Measurements from ENCODE around the gene TCF12. TPM values are rescaled to one million over a fixed set of nuclear protein-coding genes. Genes with fewer than 3 reads are reported as not detected.
"Not testable (repeated sequence)": the region's sequence is repeated elsewhere in the genome, so short reads cannot be mapped to it uniquely, and the experiment has no call there.

TCF12 gene
- total RNA-seq, 4 donors from 2014 or later: 93.9 to 165 (median 111) TPM

DNA sequence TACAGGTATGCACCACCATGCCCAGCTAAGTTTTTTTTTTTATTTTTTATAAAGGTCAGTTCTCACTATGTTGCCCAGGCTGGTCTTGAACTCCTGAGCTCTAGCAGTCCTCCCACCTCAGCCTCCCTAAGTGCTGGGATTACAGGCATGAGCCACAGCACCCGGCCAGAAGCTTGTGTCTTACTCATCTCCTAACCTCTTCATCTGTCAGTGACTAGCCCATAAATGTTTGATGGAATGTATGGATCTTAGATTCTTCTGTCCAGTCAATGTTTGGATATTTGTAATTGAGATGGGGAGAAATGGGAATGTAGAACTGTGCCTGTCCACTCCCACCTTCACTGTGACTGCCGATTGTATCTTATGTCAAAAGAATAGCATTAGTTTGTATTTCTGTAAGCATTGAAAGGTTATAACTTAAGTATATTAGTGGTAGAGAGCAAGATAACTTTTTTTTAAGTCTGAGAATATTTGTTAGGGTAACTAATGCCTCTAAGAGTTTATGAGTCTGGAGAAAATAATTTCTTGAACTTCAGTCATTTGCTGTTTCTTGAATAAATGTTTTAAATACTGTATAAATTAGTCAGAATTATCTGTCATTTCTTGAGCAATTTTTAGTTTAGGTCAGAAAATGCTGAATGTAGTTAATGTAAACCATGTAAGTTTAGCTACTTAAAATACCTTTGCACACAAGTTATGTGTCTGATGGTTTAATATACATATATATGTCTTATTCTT, 242.5 kb downstream of the TCF12 start:
- ATAC-seq (ENCODE audit: low FRiP score): no peak
- TF ChIP-seq, protein P1, sequence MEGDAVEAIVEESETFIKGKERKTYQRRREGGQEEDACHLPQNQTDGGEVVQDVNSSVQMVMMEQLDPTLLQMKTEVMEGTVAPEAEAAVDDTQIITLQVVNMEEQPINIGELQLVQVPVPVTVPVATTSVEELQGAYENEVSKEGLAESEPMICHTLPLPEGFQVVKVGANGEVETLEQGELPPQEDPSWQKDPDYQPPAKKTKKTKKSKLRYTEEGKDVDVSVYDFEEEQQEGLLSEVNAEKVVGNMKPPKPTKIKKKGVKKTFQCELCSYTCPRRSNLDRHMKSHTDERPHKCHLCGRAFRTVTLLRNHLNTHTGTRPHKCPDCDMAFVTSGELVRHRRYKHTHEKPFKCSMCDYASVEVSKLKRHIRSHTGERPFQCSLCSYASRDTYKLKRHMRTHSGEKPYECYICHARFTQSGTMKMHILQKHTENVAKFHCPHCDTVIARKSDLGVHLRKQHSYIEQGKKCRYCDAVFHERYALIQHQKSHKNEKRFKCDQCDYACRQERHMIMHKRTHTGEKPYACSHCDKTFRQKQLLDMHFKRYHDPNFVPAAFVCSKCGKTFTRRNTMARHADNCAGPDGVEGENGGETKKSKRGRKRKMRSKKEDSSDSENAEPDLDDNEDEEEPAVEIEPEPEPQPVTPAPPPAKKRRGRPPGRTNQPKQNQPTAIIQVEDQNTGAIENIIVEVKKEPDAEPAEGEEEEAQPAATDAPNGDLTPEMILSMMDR (IDR thresholded peaks at IDR 0.05): no peak
- DNase-seq (ENCODE audit: low spot score): no peak

DNA sequence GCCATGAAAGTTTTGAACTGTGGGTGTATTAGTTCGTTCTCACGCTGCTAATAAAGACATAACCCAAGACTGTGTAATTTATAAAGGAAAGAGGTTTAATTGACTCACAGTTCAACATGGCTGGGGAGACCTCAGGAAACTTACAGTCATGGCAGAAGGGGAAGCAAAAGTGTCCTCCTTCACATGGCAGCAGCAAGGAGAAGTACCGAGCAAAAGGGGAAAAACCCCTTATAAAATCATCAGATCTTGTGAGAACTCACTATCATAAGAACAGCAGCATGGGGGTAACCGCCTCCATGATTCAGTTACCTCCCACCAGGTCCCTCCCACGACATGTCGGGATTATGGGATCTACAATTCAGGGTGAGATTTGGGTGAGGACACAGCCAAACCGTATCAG, 245.8 kb downstream of the TCF12 start:
- ATAC-seq (ENCODE audit: low FRiP score); DNase-seq (ENCODE audit: low spot score): not testable (repeated sequence)

- no peak for DNase-seq (ENCODE audit: low spot score)
- peak; percentile 64 for ATAC-seq (ENCODE audit: low FRiP score)
- TF ChIP-seq, protein P1 (IDR thresholded peaks at IDR 0.05): no peak
These were observed 247.5 kb downstream of the TCF12 start for GRCh38 chr15:57165992-57166391.

DNA sequence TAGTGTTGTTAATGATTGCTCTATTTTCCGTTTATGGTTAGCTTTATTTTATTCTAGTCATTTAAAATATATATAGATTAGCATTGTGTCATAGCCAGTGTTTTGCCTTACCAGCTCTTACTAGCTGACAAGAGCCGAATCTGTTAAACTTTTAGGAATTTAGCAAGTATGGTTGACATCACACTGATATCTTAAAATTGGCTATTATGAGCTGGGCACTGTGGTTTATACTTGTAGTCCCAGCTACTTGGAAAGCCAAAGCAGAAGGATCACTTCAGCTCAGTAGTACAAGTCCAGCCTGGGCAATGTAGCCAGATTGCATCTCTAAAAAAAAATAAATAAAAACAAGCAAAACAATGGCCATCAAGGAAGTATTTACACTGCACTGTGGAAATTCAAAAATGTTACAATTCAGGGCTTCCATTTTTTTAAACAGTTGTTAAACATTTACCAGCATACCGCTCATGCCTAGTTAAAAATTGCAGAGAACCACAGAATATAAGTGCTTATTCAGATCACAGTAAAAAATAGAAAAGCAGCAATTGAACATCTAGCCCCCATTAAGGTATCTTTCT, 249.5 kb downstream of the TCF12 start:
- ATAC-seq (ENCODE audit: low FRiP score): no peak
- TF ChIP-seq, protein P1 (IDR thresholded peaks at IDR 0.05): no peak

GRCh38 chr15:57169643-57170042, 251.2 kb downstream of the TCF12 start:
- DNase-seq (ENCODE audit: low spot score) (no peak), ATAC-seq (ENCODE audit: low FRiP score) (no peak)
- TF ChIP-seq, protein P1 (IDR thresholded peaks at IDR 0.05): no peak

More for the DNA sequence above, 249.5 kb downstream of the TCF12 start:
- no peak for DNase-seq (ENCODE audit: low spot score)

DNA sequence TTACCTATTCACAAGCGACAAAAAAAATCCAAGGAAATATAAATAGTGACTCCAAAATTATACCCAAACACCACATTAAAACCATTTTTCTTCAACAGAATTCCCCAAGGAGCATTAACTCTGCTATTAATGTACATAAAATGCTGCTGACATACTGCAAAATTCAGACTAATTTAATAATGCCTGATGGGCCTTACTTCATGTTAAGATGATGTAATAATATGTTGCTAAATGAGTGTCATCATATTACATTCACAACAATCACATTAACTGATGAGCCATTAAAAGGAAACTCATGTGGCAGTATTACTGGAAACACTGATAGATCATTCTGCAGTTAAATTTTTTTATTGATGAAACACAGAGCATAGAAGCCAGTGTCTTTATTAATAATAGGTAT, 253.0 kb downstream of the TCF12 start:
- ATAC-seq (ENCODE audit: low FRiP score) (no peak), DNase-seq (ENCODE audit: low spot score) (no peak)
- TF ChIP-seq, protein P1 (IDR thresholded peaks at IDR 0.05): no peak

DNA sequence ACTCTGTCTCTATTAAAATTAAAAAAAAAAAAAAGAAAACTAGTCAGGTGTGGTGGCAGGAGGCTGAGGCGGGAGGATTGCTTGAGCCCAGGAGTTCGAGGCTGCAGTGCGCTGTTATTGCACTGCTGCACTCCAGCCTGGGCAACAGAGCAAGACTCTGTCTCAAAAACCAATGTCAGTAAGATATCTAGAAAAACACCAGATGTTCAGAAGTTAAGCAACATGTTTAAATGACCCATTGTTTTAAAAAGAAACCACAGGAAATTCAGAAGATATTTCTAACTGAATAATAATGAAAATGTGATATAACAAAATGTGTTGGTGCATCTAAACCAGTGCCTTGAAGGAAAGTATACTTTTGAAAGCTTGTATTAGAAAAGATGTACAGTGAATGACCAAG, 254.5 kb downstream of the TCF12 start:
- ATAC-seq (ENCODE audit: low FRiP score) (no peak), DNase-seq (ENCODE audit: low spot score) (no peak)
- TF ChIP-seq, protein P1 (IDR thresholded peaks at IDR 0.05): no peak
